NCI-H2171 treated with DMSO at 0.1 percent for 48 hours (cell line): Measurements from ENCODE around the gene ERC2.

Experiments
- DNase-seq: peaks from one replicate; lab custom pipeline; 2025; lab: John Stamatoyannopoulos, UW

The ERC2 gene

GRCh38 chr3:55584716-55585368 is 883.4 kb downstream of the ERC2 start:
- DNase-seq = no peak

- DNase-seq = no peak
These were observed 884.2 kb downstream of the ERC2 start for GRCh38 chr3:55584030-55584429.

GRCh38 chr3:55583475-55583874 is 884.8 kb downstream of the ERC2 start:
- no peak for DNase-seq

- no peak for DNase-seq
These were observed 888.8 kb downstream of the ERC2 start for GRCh38 chr3:55579496-55579895.

- DNase-seq = no peak
These were observed 891.5 kb downstream of the ERC2 start for GRCh38 chr3:55576621-55577388.

GRCh38 chr3:55574671-55575070 is 893.6 kb downstream of the ERC2 start:
- no peak for DNase-seq

GRCh38 chr3:55572816-55573215 is 895.5 kb downstream of the ERC2 start:
- no peak for DNase-seq

- DNase-seq = no peak
These were observed 896.4 kb downstream of the ERC2 start for GRCh38 chr3:55571913-55572312.

GRCh38 chr3:55571216-55571813 is 897.0 kb downstream of the ERC2 start:
- DNase-seq = no peak

- DNase-seq = no peak
These were observed 898.0 kb downstream of the ERC2 start for GRCh38 chr3:55570271-55570711.

- DNase-seq = no peak
These were observed 899.2 kb downstream of the ERC2 start for GRCh38 chr3:55569033-55569599.

- no peak for DNase-seq
These were observed 900.7 kb downstream of the ERC2 start for GRCh38 chr3:55567615-55568014.

- DNase-seq = no peak
These were observed 901.1 kb downstream of the ERC2 start for GRCh38 chr3:55567121-55567520.

GRCh38 chr3:55565521-55565920 is 902.7 kb downstream of the ERC2 start:
- no peak for DNase-seq

- peak; percentile 46 for DNase-seq
These were observed 903.5 kb downstream of the ERC2 start for GRCh38 chr3:55564726-55565125.

- DNase-seq = no peak
These were observed 905.6 kb downstream of the ERC2 start for GRCh38 chr3:55562700-55563099.

- no peak for DNase-seq
These were observed 908.5 kb downstream of the ERC2 start for GRCh38 chr3:55559500-55560423.

GRCh38 chr3:55558316-55558715 is 910.0 kb downstream of the ERC2 start:
- DNase-seq = no peak

- DNase-seq = no peak
These were observed 910.7 kb downstream of the ERC2 start for GRCh38 chr3:55557549-55557948.

- no peak for DNase-seq
These were observed 911.4 kb downstream of the ERC2 start for GRCh38 chr3:55556619-55557537.
